Activated CD4-positive, alpha-beta T cell treated with anti-CD3 and anti-CD28 coated beads, Interleukin-2, amount 50 U/mL, for 1 hour (primary cell): ENCODE results near the gene ZNF566.
A peak's percentile ranks its signal among the peaks of the same experiment; 100 is the strongest.
"Not testable (repeated sequence)": the region's sequence is repeated elsewhere in the genome, so short reads cannot be mapped to it uniquely, and the experiment has no call there.

ENCODE experiments used
- DNase-seq: peaks from one replicate; pipeline ENCODE4 v3.0.0-alpha.2; 2020

ZNF566 gene

DNA sequence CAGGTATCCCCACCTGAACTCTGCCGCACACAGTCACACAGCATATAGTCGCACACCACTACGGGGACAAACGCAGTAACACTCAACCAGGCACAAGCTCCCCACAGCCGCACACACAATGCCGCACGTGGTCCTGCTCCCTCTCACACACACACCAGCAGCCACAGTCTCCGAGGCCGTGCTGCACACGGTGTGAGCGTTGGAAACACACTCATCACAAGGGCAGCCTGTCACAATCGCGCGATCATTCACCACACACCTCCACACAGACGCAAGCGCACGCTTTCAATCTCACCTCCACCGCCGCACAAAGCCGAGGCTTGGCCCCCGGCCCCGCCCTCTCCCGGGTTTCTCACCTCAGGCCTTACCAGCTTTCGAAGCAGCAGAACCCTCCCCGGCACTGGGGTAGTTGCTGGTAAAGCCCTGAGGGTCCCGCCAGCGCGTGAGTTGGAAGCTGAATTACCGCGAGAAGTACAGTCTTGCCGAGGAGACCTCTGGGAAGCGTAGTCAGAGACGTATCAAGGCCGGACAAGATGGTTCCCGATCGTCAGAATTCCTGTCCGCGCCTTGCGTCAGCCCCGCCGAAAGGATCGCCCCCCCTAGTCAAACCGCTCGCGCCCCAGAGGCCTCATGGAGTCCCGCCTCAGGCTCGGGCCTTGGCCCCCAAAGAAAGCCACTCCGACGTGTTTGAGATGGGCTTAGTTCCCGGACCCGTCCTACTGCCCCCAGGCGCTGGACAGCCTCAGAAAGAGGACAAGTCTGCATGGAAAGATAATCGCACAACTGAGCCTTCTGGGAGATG, at the start of gene ZNF566:
Gene ZNF566, minus strand, starts transcription at position 444 of the 802 bp plus-strand sequence. CDS start 13,004 bp downstream, outside the sequence.
- peak; percentile 89 for DNase-seq

DNA sequence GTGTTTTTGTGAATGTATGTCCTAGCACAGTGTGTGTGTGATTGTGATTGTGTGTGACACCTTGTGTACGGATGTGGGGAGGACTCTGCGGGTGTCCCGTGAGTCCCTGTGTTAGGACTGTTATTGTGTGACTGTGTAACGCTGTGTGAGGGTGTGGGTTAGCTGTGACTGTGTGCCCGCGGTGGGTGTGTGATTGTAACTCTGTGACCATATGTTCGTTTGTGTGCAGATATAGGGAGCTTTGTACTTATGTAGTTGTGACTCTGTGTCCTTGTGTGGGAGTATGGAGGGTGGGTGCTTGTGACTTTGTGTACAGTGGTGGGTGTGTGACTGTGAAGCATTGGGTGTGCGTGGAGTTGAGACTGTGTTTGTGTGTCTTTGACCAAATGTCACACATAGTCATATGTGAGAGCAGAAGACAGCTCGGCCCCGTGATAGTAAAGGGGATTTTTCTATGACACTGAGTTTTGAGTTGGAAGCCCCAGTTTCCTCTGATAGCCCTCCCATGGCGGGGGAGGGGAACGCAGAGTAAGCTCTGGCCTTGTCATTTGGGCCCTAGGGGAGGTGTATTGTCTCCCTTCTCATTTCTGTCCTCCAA, 39.7 kb upstream of the ZNF566 start:
- no peak for DNase-seq

DNA sequence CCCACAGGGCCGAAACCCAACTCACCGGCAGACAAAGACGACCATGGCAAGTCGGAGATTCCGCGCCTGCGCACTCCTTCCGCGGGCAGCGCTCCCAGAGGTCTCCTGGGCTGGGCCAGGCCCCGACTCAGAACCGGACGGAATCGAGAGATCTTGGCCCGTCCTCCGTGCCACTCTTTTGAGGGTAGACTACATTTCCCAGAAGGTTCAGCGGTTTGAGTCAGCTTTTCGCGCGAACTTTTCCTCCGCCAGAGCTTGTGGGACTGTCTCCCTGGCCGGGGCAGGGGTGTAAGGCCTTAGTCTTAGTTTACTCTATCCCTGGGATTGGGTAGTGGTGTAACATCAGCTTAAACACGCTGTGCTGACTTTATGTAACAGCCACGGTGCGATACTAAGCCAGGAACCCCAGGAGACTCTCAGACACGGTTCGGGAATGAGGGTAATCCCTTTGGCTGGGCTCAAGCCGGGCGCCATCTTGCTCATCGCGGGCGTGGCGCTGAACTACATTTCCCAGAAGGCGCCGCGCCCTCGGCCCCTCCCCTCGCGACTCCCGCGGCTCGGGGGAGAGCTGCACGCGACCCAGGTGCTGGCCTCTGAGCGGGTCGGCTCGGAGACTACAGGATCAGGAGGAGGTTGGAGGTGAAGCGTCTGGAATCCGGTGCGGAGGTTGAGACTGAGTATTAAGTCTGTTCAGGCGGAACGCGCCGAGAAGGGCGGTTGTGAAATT, 39.0 kb upstream of the ZNF566 start, which contains the start of gene ZNF260:
Gene ZNF260, minus strand, starts transcription at position 78 of the 727 bp plus-strand sequence. CDS start 13,033 bp downstream, outside the sequence.
- DNase-seq = peak; percentile 86

DNA sequence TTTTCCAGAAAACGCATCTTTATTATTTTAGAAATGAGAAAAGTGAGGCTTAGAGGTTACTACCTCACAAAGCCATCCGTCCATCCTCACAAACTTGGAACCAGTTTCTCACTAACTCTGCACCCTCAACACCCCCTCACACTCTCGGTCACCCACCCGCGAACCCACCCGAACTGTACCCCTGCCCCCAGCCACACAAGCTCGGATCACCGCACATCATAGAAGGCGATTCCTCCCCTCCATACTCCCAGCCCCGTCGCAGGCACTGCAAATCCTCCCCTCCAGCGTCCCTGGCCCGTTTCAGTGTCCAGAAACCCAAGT, 38.5 kb upstream of the ZNF566 start:
- no peak for DNase-seq

DNA sequence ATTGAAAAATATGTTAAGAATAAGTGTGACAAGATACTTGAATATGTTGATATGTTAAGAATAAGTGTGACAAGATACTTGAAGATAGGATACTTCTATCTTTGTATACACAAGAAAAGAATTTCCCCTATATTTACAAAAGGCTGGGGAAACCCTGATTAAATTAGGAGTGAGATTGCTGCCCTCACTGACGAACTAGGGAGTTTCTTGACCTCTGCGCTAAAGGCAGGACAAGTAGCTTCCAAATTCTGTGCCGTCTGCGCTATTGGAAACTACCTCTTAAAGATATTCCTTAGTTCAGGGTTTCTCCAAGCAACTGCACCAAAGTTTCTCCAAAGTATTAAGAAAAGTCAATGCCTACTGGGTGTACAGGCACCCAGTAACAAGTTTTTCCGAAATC, 38.0 kb upstream of the ZNF566 start:
- no peak for DNase-seq

DNA sequence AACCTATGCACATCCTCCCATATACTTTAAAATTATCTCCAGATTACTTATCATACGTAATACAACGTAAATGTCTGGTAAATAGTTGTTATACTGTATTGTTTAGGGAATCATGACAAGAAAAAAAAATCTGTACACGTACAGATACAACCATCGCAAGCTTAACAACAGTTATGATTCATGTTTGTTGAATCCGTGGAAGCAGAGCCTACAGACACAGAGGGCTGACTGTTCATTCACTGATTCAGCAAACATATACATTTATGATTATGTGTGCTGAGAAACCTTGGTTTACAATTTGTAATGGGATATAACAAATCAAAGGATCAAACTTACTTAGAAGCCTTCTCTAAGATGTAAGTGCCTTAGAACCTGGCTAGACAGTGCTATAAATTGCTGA, 37.2 kb upstream of the ZNF566 start:
- DNase-seq = no peak

DNA sequence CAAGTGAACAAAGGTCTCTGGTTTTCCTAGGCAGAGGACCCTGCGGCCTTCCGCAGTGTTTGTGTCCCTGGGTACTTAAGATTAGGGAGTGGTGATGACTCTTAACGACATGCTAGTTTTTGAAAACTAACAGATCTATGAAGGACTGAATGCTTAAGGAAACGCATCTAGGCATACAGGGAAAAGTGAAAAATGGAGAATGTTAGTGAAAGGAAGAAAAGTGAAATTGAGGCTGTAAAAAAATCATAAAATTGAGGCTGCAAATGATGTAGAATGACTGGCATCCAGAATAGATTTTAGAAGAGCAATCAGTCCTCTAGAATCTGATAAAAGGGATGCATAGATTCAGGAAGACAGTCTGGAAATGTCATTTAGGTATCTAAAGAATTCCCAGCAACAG, 35.3 kb upstream of the ZNF566 start:
- no peak for DNase-seq

DNA sequence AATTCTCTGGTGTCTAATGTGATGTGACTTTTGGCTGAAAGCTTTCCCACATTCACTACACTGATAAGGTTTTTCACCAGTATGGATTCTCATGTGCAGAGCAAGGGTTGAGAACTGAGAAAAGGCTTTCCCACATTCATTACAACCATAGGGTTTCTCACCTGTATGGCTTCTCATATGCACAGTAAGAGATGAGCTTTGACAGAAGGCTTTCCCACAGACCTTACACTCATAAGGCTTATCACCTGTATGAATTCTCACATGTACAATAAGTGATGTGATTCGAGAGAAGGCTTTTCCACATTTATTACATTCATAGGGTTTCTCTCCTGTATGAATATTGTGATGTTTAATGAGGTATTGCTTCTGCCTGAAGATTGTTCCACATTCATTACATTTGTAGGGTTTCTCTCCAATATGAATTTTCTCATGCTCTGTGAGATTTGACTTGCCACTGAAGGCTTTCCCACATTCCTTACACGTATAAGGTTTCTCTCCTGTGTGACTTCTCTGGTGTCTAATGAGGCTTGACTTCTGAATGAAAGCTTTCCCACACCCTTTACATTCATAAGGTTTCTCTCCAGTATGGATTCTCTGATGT, 24.8 kb upstream of the ZNF566 start:
- no peak for DNase-seq

DNA sequence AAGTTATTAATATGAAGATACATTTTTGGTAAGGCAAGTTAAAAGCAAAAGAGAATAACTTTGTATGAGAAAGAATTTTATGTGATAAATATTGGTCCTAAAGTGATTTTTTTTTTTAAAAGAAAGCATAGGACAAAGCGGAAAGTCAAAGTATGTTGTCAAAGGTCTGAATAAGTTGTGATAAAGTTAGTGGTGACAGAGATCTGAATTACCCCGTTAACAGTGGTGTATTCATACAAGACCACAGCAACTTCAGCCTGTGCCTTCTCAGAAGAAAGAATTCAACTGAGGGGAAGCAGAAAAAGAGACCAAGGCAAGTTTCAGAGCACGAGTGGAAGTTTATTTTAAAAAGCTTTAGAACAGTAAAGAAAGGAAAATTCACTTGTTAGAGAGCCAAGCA, 19.0 kb upstream of the ZNF566 start:
- no peak for DNase-seq

DNA sequence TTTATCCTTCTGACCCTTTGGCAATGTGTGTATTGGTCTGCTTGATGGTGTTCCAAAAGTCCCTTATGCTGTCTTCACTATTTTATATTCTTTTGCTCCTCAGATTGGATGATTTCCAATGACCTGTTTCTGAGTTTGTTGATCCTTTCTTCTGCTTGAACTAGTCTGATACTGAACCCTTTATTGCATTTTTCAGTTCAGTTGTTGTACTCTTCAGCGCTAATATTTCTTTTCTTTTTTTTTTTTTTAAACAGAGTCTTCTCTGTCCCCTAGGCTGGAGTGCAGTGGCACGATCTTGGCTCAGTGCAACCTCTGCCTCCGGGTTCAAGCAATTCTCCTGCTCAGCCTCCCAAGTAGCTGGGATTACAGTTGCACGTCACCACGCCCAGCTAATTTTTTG, 12.6 kb upstream of the ZNF566 start:
- DNase-seq = no peak

DNA sequence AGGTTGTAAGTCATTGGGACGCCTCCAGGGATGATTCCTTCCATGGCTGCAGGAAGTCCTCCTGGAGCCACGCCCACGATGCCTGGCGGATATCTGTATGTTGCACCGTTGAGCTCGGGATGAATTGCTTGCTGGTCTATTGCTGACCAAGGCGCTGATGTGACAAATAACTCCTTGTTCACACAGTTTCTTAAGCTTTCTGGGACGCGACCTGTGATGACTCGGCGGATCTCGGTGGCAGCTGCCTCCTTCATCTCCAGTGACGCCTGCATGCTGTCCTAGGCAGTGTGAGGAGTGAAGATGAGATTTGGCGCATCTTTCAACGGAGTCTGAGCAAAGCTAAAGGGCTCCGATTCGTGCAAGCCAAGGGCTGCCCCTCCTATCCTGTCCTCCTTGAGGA, 7.6 kb upstream of the ZNF566 start:
- DNase-seq = no peak

DNA sequence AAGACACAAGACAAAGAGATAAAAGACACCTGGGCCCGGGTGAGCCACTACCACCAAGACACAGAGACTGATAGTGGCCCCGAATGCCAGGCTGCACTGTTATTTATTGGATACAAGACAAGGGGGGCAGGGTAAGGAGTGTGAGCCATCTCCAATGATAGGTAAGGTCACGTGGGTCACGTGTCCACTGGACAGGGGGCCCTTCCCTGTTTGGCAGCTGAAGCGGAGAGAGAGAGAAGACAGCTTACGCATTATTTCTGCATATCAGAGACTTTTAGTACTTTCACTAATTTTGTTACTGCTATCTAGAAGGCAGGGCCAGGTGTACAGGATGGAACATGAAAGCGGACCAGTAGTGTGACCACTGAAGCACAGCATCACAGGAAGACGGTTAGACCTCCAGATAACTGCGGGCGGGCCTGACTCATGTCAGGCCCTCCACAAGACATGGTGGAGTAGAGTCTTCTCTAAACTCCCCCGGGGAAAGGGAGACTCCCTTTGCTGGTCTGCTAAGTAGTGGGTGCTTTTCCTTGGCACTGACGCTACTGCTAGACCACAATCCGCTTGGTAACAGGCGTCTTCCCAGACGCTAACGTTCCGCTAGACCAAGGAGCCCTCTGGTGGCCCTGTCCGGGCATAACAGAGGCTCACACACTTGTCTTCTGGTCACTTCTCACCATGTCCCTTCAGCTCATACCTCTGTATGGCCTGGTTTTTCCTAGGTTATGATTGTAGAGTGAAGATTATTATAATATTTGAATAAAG, 3.5 kb upstream of the ZNF566 start:
- DNase-seq = not testable (repeated sequence)

DNA sequence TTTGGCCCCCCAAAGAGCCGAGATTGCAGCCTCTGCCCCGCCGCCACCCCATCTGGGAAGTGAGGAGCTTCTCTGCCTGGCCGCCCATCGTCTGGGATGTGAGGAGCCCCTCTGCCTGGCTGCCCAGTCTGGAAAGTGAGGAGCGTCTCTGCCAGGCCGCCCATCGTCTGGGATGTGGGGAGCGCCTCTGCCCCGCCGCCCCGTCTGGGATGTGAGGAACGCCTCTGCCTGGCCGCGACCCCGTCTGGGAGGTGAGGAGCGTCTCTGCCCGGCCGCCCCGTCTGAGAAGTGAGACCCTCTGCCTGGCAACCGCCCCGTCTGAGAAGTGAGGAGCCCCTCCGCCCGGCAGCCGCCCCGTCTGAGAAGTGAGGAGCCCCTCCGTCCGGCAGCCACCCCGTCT, 1.5 kb upstream of the ZNF566 start:
- not testable (repeated sequence) for DNase-seq

DNA sequence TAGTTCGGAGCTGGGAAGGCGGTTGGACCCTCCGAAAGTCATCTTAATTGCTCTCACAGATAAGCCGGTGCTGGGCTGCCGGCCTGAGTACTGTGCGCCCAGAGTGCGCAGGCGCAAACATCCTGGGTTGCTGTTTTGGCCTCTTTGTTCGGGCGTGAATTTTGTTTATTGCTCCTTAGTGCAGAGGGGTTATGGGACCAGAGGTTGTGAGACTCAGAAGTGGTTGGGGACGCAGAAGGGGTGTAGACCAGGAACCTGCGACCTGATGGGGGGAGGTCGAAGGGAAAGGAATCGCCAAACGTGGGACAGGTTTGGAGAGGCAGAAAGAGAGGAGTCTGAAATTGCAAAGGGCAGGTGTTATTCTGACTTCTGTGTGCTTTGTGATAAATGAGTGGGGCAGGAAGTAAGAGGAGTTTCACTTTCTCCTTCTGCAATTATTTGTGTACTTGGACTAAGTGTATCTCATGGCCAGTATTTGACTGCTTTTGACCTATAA, 607 bp upstream of the ZNF566 start:
- DNase-seq = peak; percentile 63

DNA sequence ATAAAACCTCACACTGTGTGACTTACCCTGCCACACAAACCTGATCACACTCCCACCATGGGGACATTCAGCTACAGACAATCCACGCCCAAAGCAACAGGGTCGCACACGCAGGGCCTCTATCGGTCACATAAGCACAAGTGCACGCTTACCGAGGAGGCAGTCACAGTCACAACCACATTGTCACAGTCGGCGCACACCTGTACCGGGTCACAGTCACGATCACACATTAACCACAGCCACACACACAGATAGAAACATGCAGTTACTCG, 579 bp downstream of the ZNF566 start:
- peak; percentile 31 for DNase-seq

DNA sequence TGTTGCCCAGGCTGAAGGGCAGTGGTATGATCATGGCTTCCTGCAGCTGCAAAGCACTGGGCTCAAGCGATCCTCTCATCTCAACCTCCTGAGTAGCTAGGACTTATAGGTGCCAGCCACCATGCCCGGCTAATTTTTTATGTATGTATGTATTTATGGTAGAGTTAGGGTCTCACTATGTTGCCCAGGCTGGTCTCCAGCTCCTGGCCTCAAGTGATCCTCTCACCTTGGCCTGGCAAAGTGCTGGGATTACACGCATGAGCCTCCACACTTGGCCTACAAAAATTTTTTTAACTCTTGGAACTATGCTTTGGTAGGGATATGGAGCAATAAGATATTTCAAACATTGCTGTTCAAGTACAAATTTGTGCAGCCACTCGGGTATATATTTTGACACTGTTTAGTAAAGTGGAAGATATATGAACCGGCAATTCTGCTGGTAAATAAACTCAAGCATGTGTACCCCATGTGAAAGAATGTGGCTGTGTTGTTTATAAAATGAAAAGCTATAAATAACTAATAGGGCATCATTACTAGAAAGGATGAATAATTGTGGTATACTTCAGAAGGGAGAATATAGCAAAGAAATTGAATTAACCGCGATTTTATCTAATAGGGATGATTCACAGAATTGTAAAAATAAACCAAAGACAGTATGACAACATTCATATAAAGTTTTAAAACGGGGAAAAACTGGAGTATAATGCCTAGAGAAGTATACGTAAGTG, 1.1 kb downstream of the ZNF566 start:
- no peak for DNase-seq

DNA sequence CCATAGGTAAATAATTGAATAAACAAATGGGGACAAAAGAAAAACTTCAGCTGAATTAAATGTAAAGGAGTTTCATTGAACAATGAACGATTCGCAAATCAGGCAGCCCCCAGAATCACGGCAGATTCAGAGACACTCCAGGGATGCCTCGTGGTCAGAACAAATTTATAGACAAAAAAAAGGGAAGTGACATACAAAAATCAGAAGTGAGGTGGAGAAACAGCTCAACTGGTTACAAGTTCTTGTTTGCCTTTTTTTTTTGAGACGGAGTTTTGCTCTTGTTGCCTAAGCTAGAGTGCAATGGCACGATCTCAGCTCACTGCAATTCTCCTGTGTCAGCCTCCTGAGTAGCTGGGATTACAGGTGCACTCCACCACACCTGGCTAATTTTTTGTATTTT, 5.7 kb downstream of the ZNF566 start:
- no peak for DNase-seq

DNA sequence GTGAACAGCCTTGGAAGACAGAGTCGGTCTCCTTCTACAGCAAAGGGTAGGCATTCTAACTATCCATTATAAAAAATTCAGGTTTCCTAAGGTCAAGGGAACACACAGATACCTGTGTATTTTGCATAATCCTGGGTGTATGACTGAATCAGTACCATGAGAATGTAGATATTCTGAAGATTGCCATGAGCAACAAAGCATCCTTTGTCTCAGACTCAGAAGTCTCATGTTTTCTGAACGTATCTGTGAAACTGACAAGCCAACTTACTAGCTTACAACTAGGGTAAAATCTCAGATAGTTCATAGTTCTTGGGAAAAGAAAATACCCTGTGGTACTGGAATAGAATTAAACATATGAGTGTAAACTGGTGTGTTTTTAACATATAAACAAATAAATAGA, 6.5 kb downstream of the ZNF566 start:
- no peak for DNase-seq

DNA sequence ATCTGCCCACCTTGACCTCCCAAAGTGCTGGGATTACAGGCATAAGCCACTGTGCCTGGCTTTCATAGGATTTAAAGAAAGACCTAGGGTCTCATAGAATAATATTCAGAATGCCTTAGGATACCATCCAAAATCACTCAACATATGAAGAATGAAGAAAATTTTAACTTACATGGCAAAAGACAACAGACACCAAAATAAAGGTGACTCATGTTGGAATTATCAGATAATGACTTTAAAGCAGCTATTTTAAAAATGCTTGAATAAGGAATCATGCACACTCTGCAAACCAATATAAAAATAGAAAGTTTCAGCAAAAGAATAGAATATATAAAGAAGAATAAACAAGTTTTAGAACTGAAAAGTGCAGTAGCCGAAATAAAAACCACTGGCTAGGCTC, 29.3 kb downstream of the ZNF566 start:
- DNase-seq = no peak

DNA sequence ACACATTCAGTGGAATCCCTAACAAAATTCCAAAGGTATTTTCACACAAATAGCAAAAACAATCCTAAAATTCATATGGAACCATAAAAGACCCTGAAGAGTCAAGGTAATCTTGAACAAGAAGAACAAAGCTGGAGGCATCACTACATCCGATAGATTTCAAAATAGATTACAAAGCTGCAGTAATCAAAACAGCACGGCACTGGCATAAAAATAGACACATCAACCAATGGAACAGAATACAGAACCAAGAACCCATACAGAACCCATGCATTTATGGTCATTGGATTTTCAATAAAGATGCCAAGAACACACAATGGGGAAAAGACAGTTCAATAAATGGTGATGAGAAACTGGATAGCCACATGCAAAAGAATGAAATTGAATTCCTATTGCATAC, 32.5 kb downstream of the ZNF566 start:
- DNase-seq = no peak

DNA sequence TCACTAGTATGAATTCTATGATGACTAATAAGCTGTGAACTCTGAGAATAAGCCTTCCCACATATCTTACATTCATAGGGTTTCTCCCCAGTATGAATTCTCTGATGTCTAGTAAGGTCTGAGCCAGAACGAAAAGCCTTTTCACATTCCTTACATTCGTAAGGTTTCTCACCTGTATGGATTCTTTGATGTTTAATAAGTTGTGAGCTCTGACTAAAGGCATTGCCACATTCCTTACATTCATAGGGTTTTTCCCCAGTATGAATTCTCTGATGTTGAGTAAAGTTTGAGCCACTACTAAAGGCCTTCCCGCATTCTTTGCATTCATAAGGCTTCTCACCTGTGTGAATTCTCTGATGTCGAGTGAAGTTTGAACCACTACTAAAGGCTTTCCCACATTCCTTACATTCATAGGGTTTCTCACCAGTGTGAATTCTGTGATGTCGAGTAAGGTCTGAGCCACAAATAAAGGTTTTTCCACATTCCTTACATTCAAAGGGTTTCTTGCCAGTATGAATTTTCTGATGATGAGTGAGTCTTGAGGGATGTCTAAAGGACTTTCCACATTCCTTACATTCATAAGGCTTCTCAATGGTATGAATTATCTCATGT, 40.2 kb downstream of the ZNF566 start:
- no peak for DNase-seq

DNA sequence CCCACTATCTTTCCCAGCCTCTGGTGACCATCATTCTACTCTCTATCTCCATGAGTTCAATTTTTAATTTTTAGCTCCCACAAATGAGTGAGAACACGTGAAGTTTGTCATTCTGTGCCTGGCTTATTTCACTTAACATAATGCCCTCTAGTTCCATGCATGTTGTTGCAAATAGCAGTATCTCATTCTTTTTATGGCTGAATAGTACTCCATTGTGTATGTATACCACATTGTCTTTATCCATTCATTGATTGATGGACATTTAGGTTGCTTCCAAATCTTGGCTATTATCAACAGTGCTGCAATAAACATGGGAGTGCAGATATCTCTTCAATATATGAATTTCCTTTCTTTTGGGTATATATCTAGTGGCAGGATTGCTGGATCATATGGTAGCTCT, 48.0 kb downstream of the ZNF566 start:
- no peak for DNase-seq
